ENCODE results near the gene CDX2. TPM values are rescaled to one million over a fixed set of nuclear protein-coding genes. Genes with fewer than 3 reads are reported as not detected.

The CDX2 gene
- total and polyA plus RNA-seq, 4 donors = not detected

GRCh38 chr13:27967203-27967735 lies 1.8 kb downstream of the CDX2 start:
- Histone ChIP-seq H3K36me3 (ENCODE audit: control insufficient read depth in 4 of 4, insufficient read depth in 3 of 4, low read depth in 1 of 4, low read length in 3 of 4) (no peaks in the 10 kb centered on the region), H3K27me3 (ENCODE audit: control insufficient read depth in 4 of 4, insufficient read depth in 4 of 4, low read length in 3 of 4) (peaks cover 8 to 40% (median 26%) of the 10 kb centered on the region in 4 donors), H3K4me3 (ENCODE audit: low read depth in 1 of 3, low read length in 3 of 3) (no peak overlapping the region), H3K27ac (ENCODE audit: low read depth in 1 of 2, low read length in 2 of 2) (no peak overlapping the region), H3K4me1 (ENCODE audit: control insufficient read depth in 4 of 4, insufficient read depth in 4 of 4, low read length in 3 of 4) (peaks cover 9 to 18% (median 11%) of the 10 kb centered on the region in 4 donors), H3K9ac (ENCODE audit: low read depth in 1 of 2, low read length in 2 of 2) (no peak overlapping the region), H3K9me3 (ENCODE audit: control insufficient read depth in 4 of 4, low read length in 3 of 4) (no peaks in the 10 kb centered on the region)
- TF ChIP-seq, protein P1, sequence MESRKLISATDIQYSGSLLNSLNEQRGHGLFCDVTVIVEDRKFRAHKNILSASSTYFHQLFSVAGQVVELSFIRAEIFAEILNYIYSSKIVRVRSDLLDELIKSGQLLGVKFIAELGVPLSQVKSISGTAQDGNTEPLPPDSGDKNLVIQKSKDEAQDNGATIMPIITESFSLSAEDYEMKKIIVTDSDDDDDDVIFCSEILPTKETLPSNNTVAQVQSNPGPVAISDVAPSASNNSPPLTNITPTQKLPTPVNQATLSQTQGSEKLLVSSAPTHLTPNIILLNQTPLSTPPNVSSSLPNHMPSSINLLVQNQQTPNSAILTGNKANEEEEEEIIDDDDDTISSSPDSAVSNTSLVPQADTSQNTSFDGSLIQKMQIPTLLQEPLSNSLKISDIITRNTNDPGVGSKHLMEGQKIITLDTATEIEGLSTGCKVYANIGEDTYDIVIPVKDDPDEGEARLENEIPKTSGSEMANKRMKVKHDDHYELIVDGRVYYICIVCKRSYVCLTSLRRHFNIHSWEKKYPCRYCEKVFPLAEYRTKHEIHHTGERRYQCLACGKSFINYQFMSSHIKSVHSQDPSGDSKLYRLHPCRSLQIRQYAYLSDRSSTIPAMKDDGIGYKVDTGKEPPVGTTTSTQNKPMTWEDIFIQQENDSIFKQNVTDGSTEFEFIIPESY (IDR thresholded peaks at IDR 0.05) = no peak
- TF ChIP-seq MAX (IDR thresholded peaks at IDR 0.05) (no peak), RAD21 (IDR thresholded peaks at IDR 0.05) (no peak), NR2F2 (IDR thresholded peaks at IDR 0.05) (no peak), FOXA2 (IDR thresholded peaks at IDR 0.05) (no peak), HNF4G (IDR thresholded peaks at IDR 0.05) (no peak), EGR1 (IDR thresholded peaks at IDR 0.05; ENCODE audit: low read depth in 2 of 2) (no peak)
- DNase-seq (ENCODE audit: low spot score) = no peak
- WGBS = 17% methylated on average over 18 of the region's 18 CpGs

DNA sequence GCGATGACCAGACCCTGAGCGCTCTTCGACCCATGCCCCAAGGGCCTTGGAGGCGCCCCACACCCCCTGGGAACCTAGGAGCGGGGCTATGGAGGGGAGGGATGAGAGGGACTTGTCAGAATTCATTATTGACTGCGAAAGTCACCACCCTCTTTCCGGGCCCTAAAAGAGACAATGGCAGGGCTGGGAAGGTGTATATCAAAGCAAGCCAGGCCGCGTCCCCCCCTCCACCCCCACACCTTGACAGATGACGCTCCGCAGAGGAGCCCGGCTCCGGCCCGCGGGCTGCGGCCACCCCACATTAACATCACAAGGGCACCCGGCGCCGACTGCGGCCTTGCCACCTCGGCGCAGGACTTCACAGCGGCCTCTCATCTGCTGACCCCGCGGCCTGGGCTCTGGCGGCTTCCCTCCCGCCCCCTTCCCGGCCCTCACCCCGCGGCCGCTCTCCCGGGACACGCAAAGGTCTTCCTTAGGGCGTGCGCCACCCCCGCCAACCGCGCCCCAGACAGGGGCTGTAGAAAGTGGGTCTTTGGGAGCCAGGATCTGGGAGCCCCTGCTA lies 2.4 kb downstream of the CDX2 start:
- H3K27me3 ChIP-seq (ENCODE audit: control insufficient read depth in 4 of 4, insufficient read depth in 4 of 4, low read length in 3 of 4) = peaks cover 8 to 35% (median 26%) of the 10 kb centered on the region in 4 donors
- 11% methylated on average over 38 of the region's 38 CpGs for WGBS
- H3K9ac ChIP-seq (ENCODE audit: low read depth in 1 of 2, low read length in 2 of 2) = no peak overlapping the region
- no peak overlapping the region for H3K27ac ChIP-seq (ENCODE audit: low read depth in 1 of 2, low read length in 2 of 2)
- no peak for DNase-seq (ENCODE audit: low spot score)
- H3K9me3 ChIP-seq (ENCODE audit: control insufficient read depth in 4 of 4, low read length in 3 of 4) = no peaks in the 10 kb centered on the region
- H3K36me3 ChIP-seq (ENCODE audit: control insufficient read depth in 4 of 4, insufficient read depth in 3 of 4, low read depth in 1 of 4, low read length in 3 of 4) = no peaks in the 10 kb centered on the region
- peaks cover 10 to 18% (median 11%) of the 10 kb centered on the region in 4 donors for H3K4me1 ChIP-seq (ENCODE audit: control insufficient read depth in 4 of 4, insufficient read depth in 4 of 4, low read length in 3 of 4)
- no peak overlapping the region for H3K4me3 ChIP-seq (ENCODE audit: low read depth in 1 of 3, low read length in 3 of 3)
- TF ChIP-seq TAF1 (conservative IDR thresholded peaks at IDR 0.05) (no peak), RAD21 (IDR thresholded peaks at IDR 0.05) (no peak), NR2F2 (IDR thresholded peaks at IDR 0.05) (no peak), MAX (IDR thresholded peaks at IDR 0.05) (no peak), JUND (IDR thresholded peaks at IDR 0.05) (no peak)

- H3K27me3 ChIP-seq (ENCODE audit: control insufficient read depth in 4 of 4, insufficient read depth in 4 of 4, low read length in 3 of 4) = peaks cover 8 to 30% (median 25%) of the 10 kb centered on the region in 4 donors
- H3K36me3 ChIP-seq (ENCODE audit: control insufficient read depth in 4 of 4, insufficient read depth in 3 of 4, low read depth in 1 of 4, low read length in 3 of 4) = no peaks in the 10 kb centered on the region
Measured at GRCh38 chr13:27965740-27966640, 3.1 kb downstream of the CDX2 start.

More at GRCh38 chr13:27965740-27966640, 3.1 kb downstream of the CDX2 start:
- Histone ChIP-seq H3K9me3 (ENCODE audit: control insufficient read depth in 4 of 4, low read length in 3 of 4) (no peaks in the 10 kb centered on the region), H3K4me3 (ENCODE audit: low read depth in 1 of 3, low read length in 3 of 3) (no peak overlapping the region), H3K9ac (ENCODE audit: low read depth in 1 of 2, low read length in 2 of 2) (no peak overlapping the region), H3K27ac (ENCODE audit: low read depth in 1 of 2, low read length in 2 of 2) (no peak overlapping the region), H3K4me1 (ENCODE audit: control insufficient read depth in 4 of 4, insufficient read depth in 4 of 4, low read length in 3 of 4) (peaks cover 10 to 24% (median 18%) of the 10 kb centered on the region in 4 donors)
- TF ChIP-seq, protein P2, sequence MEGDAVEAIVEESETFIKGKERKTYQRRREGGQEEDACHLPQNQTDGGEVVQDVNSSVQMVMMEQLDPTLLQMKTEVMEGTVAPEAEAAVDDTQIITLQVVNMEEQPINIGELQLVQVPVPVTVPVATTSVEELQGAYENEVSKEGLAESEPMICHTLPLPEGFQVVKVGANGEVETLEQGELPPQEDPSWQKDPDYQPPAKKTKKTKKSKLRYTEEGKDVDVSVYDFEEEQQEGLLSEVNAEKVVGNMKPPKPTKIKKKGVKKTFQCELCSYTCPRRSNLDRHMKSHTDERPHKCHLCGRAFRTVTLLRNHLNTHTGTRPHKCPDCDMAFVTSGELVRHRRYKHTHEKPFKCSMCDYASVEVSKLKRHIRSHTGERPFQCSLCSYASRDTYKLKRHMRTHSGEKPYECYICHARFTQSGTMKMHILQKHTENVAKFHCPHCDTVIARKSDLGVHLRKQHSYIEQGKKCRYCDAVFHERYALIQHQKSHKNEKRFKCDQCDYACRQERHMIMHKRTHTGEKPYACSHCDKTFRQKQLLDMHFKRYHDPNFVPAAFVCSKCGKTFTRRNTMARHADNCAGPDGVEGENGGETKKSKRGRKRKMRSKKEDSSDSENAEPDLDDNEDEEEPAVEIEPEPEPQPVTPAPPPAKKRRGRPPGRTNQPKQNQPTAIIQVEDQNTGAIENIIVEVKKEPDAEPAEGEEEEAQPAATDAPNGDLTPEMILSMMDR (IDR thresholded peaks at IDR 0.05; ENCODE audit: low read depth, low read length, missing input control) = no peak
- TF ChIP-seq NR2F2 (IDR thresholded peaks at IDR 0.05) (no peak), GABPA (IDR thresholded peaks at IDR 0.05 in 1 of 2, conservative IDR thresholded peaks at IDR 0.05 in 1 of 2) (no peak), FOXA2 (IDR thresholded peaks at IDR 0.05) (no peak), HNF4A (conservative IDR thresholded peaks at IDR 0.05) (no peak), HNF4G (IDR thresholded peaks at IDR 0.05) (no peak), RXRA (IDR thresholded peaks at IDR 0.05) (no peak)
- 34% methylated on average over 45 of the region's 45 CpGs for WGBS
- DNase-seq (ENCODE audit: low spot score) = no peak
